ENCODE data around the gene OTOL1.
A peak's percentile ranks its signal among the peaks of the same experiment; 100 is the strongest.
"Not testable (repeated sequence)": the region's sequence is repeated elsewhere in the genome, so short reads cannot be mapped to it uniquely, and the experiment has no call there.

The OTOL1 gene

GRCh38 chr3:161496508-161496907, at the start of gene OTOL1:
Gene OTOL1, plus strand, starts transcription at chr3:161496808. Its CDS starts 0 bp downstream, at chr3:161496808.
- DNase-seq = no peak

DNA sequence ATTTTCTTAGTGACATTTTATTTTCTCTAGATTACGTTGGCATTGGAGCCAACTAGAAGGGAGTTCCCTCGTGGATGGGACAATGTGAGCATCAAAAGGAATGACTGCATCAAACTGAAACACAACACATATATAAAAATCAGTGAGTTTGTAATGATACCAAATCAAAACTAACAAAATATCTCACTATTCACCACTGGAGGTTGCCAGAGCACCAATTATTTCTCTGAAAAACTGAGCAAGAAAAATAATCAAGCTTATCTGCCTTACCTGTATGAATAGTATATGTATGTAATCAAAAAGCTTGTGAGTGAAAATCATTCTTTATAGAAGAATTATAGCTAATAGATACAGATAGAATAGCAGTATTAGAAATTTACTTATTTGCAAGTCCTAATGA, 46.8 kb upstream of the OTOL1 start:
- DNase-seq = no peak

GRCh38 chr3:161452179-161452578, 44.4 kb upstream of the OTOL1 start:
- no peak for DNase-seq

DNA sequence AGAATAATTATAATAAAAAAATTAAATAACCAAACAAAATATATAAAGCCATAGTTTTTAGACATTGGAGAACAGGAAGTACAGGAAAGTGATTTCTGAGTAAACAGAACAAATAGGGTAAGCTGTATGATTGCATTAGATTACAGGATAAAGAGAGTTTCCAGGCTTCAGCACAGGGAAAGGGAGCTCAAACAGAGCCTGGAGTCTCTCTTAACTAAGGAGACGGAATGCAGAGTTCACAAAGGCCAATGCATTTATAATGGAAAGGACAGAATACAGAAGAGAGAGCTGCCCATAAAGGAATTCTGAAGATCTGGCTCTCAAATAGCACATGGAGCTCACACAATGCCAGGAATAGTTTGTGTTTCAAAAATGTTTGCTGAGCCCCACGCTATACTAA, 42.0 kb upstream of the OTOL1 start:
- DNase-seq = no peak

DNA sequence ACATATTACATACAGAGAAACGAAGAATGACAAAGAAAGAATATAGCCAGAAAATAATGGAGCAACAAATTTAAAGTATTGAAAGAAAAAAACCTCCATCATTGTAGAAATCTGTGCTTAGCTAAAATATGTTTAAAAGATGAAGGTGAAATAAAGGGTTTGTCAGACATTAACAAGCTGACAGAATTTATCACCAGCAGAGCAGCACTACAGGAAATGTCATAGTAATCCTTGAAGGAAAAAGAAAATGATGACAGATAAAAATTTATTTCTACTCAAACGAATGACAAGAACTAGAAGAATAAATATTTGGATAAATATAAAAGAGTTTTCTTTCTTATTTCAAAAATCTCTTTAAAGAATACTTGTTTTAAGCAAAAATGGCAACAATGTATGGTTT, 40.6 kb upstream of the OTOL1 start:
- no peak for DNase-seq

- no peak for DNase-seq
Measured at GRCh38 chr3:161462138-161462537, 34.5 kb upstream of the OTOL1 start.

DNA sequence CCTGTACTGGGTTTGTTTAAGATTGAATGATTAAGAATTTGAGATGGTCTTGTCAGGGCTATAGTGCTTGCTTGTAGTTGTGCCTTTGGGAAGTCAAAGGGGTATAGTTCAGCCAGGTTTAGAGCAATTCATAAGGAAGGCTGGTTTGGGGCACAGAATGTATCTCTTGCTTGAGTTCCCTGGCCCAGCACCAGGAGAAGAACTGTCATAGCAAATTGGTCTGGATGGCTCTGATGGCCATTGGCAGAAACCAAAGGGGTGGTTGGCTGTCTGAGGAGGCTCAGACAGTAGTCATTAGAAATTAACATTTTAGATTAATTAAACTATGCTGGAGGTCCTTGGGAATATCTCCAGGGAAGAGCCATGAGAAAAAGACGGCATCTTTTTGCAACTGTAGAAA, 25.4 kb upstream of the OTOL1 start:
- no peak for DNase-seq

DNA sequence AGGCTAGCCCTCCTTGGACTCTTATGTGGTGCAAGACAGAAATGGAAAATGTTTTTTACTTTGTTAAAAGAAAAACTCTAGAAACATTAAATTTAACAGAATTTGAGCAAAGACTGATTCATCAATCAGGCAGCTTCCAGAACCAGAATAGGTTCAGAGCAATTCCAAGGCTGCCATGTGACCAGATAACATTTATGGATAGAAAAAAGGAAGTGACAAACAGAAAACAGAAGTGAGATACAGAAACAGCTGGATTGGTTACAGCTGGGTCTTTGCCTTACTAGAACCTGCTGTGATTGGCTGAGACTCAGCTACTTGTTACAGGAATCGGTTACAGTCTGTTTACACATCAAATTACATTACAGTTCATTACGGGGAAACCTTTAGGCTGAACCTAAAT, 22.5 kb upstream of the OTOL1 start:
- DNase-seq = no peak

DNA sequence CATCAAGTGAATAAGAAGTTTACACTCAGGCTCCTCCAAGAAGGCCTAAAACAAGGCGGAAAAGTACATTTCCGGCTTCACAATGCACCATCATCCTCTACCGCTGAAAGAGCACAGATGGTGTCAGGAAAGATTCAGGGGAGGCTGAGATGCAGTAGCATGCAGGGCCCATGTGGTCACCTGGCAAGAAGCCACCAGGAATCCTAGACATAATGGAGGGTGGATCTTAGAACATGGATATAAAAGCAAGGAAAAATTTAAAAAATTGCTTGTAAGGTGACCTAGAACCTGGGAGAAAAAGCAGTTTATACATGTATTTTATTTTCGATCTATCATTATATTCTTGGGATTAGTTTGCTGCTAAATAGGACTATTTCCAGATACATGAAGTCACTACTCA, 21.9 kb upstream of the OTOL1 start:
- DNase-seq = peak; percentile 85

DNA sequence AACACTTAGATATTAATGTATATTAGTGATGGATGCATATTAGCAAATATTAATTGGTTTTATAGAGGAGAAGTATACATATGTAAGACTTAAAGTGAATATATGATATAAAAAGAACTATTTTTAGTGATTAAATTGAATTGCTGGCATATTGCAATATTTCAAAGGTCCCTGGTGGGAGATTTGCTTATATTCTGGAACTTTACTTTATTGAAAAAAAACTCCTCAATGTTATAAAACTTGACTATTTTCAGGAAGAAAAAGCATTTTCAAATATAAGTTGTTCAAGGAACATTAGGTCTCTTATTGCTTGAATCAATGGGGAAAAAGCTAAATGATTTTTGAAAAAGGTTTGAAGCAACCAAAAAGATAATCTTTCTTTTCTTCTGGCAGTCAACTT, 21.4 kb upstream of the OTOL1 start:
- DNase-seq = no peak

DNA sequence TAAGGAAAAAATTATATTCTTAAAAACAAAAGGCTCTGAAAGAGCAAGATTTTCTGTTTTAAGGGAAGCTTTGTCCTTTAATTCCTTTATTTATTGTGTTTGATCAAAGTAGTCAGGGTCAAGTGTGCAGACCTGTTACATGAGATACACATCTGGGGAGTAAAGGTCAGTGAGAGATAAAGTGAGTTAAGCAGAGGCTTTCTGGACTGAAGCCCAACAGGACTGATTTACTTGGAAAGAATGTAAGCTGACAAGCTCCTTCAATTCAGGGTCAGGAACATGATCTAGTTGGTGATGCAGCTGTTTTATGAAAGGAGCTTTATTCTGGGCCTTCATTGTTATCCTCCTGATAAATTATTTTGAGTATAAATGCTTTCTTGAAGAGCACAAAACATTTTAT, 20.7 kb upstream of the OTOL1 start:
- DNase-seq = peak; percentile 27

DNA sequence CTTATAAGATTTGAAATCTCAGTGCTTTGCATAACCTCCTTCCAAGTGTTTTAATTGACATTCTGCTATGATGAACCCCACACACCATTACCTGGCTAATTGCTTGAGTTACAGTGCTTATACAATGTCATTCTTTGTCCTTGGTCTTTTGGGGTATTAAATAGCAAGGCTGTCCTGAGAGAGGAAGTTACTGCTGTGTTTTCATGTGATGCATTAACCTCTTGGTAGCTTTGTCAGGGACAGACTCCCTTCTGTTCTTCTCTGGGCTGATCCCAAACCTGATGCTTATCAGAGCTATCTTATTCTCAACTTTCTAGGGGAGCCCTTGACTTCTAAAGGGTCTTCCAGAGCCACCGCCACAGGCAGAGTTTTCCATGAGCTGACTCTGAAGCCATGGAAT, 12.4 kb upstream of the OTOL1 start:
- no peak for DNase-seq

GRCh38 chr3:161488284-161488683, 8.3 kb upstream of the OTOL1 start:
- DNase-seq = not testable (repeated sequence)

DNA sequence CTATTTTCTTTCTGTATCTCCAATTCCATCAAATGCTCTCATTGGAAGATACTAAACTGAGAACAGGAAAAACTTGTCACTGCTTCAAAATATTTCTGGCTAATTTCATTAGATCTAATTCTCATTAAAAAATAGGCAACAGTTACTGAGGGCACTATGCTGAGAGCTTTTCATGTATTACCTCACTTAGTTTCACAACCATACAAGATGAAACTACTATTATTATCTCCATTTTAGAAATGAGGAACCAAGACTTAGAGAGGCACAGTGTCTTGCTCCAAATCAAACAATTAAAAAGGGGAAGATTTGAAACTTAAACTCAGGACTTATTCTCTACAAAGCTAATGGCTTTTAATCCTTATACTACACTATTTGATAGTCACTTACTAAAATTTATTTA, 7.2 kb upstream of the OTOL1 start:
- DNase-seq = no peak

GRCh38 chr3:161490845-161491244, 5.8 kb upstream of the OTOL1 start:
- not testable (repeated sequence) for DNase-seq

GRCh38 chr3:161498259-161498921, 1.8 kb downstream of the OTOL1 start:
- DNase-seq = no peak

DNA sequence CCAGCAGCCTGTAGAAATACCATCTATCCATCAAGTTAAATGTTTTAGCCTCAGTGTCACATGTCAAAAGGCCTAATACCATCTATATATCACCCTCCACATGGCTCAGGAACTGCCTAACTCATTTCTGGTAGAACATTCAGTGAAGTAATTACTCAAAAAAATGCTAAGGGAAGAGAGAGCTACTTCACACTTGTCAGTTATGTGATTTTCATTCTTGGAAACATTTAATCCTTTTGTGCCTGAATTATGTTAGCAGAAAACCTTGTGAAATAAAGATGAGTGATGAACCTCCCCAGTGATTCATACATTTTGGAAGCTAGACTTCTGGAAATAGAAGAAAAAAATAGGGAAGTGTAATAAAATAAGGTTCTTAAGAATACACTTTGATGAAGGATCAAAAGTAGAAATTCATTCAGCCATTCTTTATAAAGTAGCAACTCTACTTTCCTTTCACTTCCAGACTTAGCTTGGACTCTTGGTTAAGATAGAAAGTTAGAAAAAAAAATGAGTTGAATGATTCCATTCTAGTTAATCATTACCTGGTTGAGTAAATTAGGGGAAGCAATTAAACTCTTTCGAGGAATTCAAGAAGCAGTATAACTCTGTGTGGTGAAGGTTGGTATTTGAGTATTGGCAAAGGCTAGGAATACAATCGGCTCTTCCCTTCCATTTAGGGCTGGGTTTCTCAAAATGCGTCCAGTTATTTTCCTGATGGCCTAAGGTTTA, 3.6 kb downstream of the OTOL1 start:
- DNase-seq = no peak

GRCh38 chr3:161503271-161503670, 6.7 kb downstream of the OTOL1 start:
- DNase-seq = no peak

DNA sequence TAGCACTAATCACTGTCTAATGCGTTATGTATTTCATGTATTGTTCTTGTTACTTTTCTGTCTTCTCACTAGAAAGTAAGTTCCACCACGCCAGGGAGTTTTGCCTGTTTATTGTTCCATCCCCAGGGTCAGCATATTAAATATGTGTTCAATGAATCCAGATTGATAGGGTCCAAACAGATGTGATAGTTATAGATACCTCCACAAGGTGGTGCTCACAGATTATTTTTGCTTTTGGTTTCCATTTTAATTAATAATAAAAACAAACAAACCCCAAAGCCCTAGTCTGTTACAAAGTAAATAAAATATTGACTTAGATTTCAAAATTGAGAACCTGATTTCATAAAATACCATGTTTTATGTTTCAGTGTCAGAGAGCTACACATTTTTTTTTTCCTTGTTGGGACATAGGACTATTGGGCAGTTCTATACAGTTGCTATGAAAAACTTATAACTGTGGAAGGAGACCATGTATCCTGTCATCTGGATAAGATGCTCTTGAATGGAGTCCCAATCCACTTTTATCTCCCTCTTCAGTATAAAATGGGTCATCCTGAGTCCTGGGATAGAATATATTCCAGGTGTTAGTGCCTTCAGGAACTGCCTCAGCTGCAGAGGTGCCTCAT, 12.4 kb downstream of the OTOL1 start:
- no peak for DNase-seq

DNA sequence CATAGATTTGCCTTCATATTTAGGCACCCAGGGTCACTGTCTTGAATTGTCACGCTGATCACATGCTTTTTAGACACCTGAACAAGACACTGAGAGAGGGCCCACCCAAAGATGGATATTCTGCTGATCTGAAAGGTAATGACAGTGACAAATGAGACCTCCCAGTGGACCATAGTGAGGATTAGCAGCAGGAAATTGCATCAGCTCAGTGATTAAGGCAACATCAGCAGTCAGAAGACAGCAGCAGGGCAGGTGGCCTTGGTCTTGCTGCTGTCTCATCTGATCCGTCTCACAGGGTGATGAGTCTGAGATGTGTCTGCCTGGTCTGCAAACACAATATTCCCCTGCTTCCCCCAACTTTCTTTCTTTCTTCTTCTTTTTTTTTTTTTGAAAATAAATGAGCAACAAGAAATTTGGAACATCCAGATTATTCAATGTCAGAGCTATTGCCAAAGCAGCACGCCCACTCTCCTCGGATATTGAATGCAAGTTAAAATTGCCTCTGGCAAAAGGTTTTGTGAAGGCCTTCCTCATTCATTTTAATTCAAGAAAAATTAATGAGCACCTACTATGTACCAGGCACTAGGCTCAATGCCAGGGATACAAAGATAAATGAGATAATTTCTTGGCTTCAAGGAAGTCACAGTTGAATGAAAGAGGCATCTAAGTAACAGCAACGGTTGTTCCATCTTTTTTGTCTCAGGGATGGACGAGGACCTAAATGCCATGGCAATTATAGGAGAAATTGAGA, 14.1 kb downstream of the OTOL1 start:
- no peak for DNase-seq

DNA sequence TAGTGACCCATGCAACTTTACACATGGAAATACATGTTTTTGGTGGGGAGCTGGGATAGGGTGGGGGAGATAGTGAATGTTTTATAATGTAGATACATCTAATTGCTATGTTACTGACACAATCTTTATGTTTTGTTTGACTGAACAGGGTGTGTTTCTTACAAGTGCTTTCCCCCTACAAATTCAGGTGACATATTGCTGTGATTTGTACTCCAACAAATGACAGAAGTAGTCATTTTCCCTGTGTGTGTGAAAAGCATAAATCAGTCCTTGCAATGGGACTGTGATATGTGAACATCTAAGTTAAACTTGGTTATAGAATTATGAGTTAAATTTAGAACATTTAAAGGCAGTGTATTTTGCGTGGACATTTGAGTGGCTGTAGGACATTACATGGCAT, 27.3 kb downstream of the OTOL1 start:
- DNase-seq = no peak

DNA sequence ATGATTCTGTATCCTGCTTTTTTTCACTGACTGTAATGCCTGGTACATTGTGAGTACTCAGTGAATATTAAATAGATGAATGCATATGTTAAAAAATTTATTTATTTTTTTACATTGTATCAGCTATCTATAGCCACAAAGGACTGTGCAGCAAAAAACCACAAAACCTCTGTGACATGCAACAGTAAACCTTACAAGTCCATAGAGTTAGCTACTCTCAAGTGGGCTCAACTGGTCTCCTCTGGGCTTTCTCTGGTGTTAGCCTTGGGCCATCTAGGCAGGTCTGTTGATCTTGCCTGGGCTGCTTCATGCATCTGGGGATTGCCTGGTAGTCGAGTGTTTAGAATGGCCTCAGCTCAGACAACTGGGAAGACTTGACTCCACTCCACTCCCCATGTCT, 35.3 kb downstream of the OTOL1 start:
- no peak for DNase-seq

- DNase-seq = no peak
Measured at GRCh38 chr3:161540594-161540993, 44.0 kb downstream of the OTOL1 start.

- no peak for DNase-seq
Measured at GRCh38 chr3:161545824-161546223, 49.2 kb downstream of the OTOL1 start.

Measured in DMS 273 treated with DMSO at 0.1 percent for 48 hours (cell line).